HepG2 (cell line): Measurements from ENCODE around the gene ARMCX2. TPM values are rescaled to one million over a fixed set of nuclear protein-coding genes. Genes with fewer than 3 reads are reported as not detected.

Experiments
- ATAC-seq: fragments of 200-7000 bp; cut with Tn5 transposase; 3 replicates; pipeline ENCODE4 v1.9.1; 2020; ENCODE audit warnings: mild to moderate bottlenecking, moderate library complexity
- BruUV-seq: library from RNA; stranded (reverse); fragments of 400-500 nt; replicated peaks from 2 replicates; lab custom pipeline; 2021; lab: Mats Ljungman, UMichigan
- CTCF ChIA-PET: fragments of 300-600 bp; formaldehyde crosslinking; extraction: SDS; loops from one replicate; lab custom pipeline; 2021; ENCODE audit warnings: low total read pairs, inconsistent platforms, low intra/inter-chr PET ratio; lab: Yijun Ruan, JAX
- POLR2A ChIA-PET: fragments of 350-600 bp; sonication (Branson Sonifier 250); formaldehyde crosslinking; loops from one replicate; lab custom pipeline; 2020; ENCODE audit warnings: antibody characterized with exemption, inconsistent platforms; lab: Yijun Ruan, JAX
- DNase-seq: peaks from one replicate; pipeline ENCODE4 v3.0.0-alpha.2; 2015; ENCODE audit warnings: low spot score
- FAIRE-seq: peaks from 3 replicates; lab custom pipeline; 2011; peaks lifted over from hg19 to GRCh38; lab: Jason Lieb, UNC
- H2AFZ ChIP-seq: one replicate; pipeline ENCODE4 v1.6.1; 2011; ENCODE audit warnings: low read length, inconsistent platforms
- H3K27ac ChIP-seq: fragments of 300-600 bp; 3 replicates; pipeline ENCODE4 v1.8.0; 2011; ENCODE audit warnings: mixed run types, mild to moderate bottlenecking, mixed read lengths, low read length, inconsistent platforms; ENCODE audit not compliant: insufficient read depth; ENCODE audit errors: extremely low read length
- H3K27me3 ChIP-seq, 2 experiments: fragments of 200-600 bp in 1 of 2; 2 replicates in 1 of 2; 3 replicates in 1 of 2; pipeline versions ENCODE4 v1.6.0 to v1.8.0; 2011; ENCODE audit warnings: low read length in 2 of 2, mild to moderate bottlenecking in 2 of 2, moderate library complexity in 2 of 2, inconsistent platforms in 1 of 2; ENCODE audit not compliant: insufficient read depth in 2 of 2, control insufficient read depth in 1 of 2
- H3K36me3 ChIP-seq, 2 experiments: fragments of 200-600 bp in 1 of 2; replicated peaks in 1 of 2; 2 replicates in 1 of 2; 3 replicates in 1 of 2; pipeline versions ENCODE4 v1.5.1 to v1.8.0; 2011; ENCODE audit warnings: low read length in 2 of 2, inconsistent platforms in 1 of 2; ENCODE audit not compliant: insufficient read depth in 2 of 2, control insufficient read depth in 1 of 2
- H3K4me1 ChIP-seq: 2 replicates; pipeline ENCODE4 v1.5.1; 2012; ENCODE audit warnings: low read length, inconsistent platforms; ENCODE audit not compliant: insufficient read depth
- H3K4me2 ChIP-seq: 2 replicates; pipeline ENCODE4 v1.6.0; 2011; ENCODE audit warnings: low read depth, low read length, inconsistent platforms
- H3K4me3 ChIP-seq, 3 experiments: fragments of 200-600 bp in 1 of 3; sonication (generic), shearing (Covaris generic) in 1 of 3; replicated peaks in 1 of 3; 2 replicates each; pipeline ENCODE4 v1.5.1; 2011 to 2016; ENCODE audit warnings: low read length in 3 of 3, inconsistent platforms in 2 of 3, low read depth in 2 of 3, mild to moderate bottlenecking in 2 of 3, control low read depth in 1 of 3, mixed read lengths in 1 of 3; ENCODE audit not compliant: insufficient read depth in 1 of 3
- H3K79me2 ChIP-seq: one replicate; pipeline ENCODE4 v1.6.1; 2011; ENCODE audit warnings: low read length, inconsistent platforms; ENCODE audit not compliant: insufficient read depth
- H3K9ac ChIP-seq: 2 replicates; pipeline ENCODE4 v1.6.0; 2011; ENCODE audit warnings: mild to moderate bottlenecking, low read depth, low read length, inconsistent platforms; ENCODE audit not compliant: insufficient read depth
- H3K9me3 ChIP-seq: 2 replicates; pipeline ENCODE4 v1.5.1; 2012; ENCODE audit warnings: mild to moderate bottlenecking, low read length
- H4K20me1 ChIP-seq: 2 replicates; pipeline ENCODE4 v1.6.0; 2011; ENCODE audit warnings: inconsistent platforms, mild to moderate bottlenecking, low read length, moderate library complexity; ENCODE audit not compliant: insufficient read depth
- ATF7 ChIP-seq, 2 experiments: fragments of 450-650 bp in 1 of 2; sonication (generic) in 1 of 2; formaldehyde crosslinking in 1 of 2; IDR thresholded peaks; 2 replicates each; pipeline versions ENCODE4 v1.4.0 to v1.6.1; 2016 to 2020; ENCODE audit warnings: antibody characterized with exemption in 1 of 2, mild to moderate bottlenecking in 1 of 2, missing genetic modification reagents in 1 of 2
- ELF3 ChIP-seq: IDR thresholded peaks from 2 replicates; pipeline ENCODE4 v1.6.1; 2016; ENCODE audit warnings: missing genetic modification reagents, missing compliant biosample characterization
- HOXA7 ChIP-seq: sonication (generic); formaldehyde crosslinking; IDR thresholded peaks from 2 replicates; pipeline ENCODE4 v1.8.1; 2022; ENCODE audit warnings: mild to moderate bottlenecking, missing genetic modification reagents, moderate library complexity
- HOXD1 ChIP-seq: sonication (generic); formaldehyde crosslinking; IDR thresholded peaks from 2 replicates; pipeline ENCODE4 v1.5.0; 2020; ENCODE audit warnings: missing genetic modification reagents
- JUNB ChIP-seq: sonication (generic); formaldehyde crosslinking; IDR thresholded peaks from 2 replicates; pipeline ENCODE4 v1.8.0; 2022; ENCODE audit warnings: missing genetic modification reagents, mild to moderate bottlenecking, borderline replicate concordance
- MXD3 ChIP-seq: IDR thresholded peaks from 2 replicates; pipeline ENCODE4 v1.6.1; 2016; ENCODE audit warnings: mild to moderate bottlenecking, missing biosample characterization, missing genetic modification reagents
- RELA ChIP-seq: sonication (generic); formaldehyde crosslinking; IDR thresholded peaks from 2 replicates; pipeline ENCODE4 v1.4.0; 2020; ENCODE audit warnings: missing genetic modification reagents
- RFXANK ChIP-seq: IDR thresholded peaks from 2 replicates; pipeline ENCODE4 v1.6.1; 2016
- SIX4 ChIP-seq: sonication (generic); formaldehyde crosslinking; IDR thresholded peaks from 2 replicates; pipeline ENCODE4 v1.4.0; 2020; ENCODE audit warnings: missing genetic modification reagents
- SP4 ChIP-seq: sonication (generic); formaldehyde crosslinking; IDR thresholded peaks from 2 replicates; pipeline ENCODE4 v1.8.1; 2023; ENCODE audit warnings: mild to moderate bottlenecking, missing genetic modification reagents
- WIZ ChIP-seq: sonication (generic); formaldehyde crosslinking; IDR thresholded peaks from 2 replicates; pipeline ENCODE4 v1.5.1; 2020; ENCODE audit warnings: mild to moderate bottlenecking, missing genetic modification reagents
- ZNF253 ChIP-seq: sonication (generic); formaldehyde crosslinking; IDR thresholded peaks from 2 replicates; pipeline ENCODE4 v1.8.0; 2022; ENCODE audit warnings: mild to moderate bottlenecking, missing genetic modification reagents, borderline replicate concordance
- ZNF333 ChIP-seq: sonication (generic); formaldehyde crosslinking; IDR thresholded peaks from 2 replicates; pipeline ENCODE4 v1.4.0; 2020; ENCODE audit warnings: mild to moderate bottlenecking, missing genetic modification reagents, borderline replicate concordance
- ZNF446 ChIP-seq: sonication (generic); formaldehyde crosslinking; IDR thresholded peaks from 2 replicates; pipeline ENCODE4 v1.5.0; 2020; ENCODE audit warnings: mild to moderate bottlenecking, missing genetic modification reagents
- ZNF616 ChIP-seq: sonication (generic); formaldehyde crosslinking; IDR thresholded peaks from 2 replicates; pipeline ENCODE4 v1.5.0; 2020; ENCODE audit warnings: low read depth, mild to moderate bottlenecking, missing genetic modification reagents
- WGBS: methylation state at CpG from one replicate; pipeline ENCODE4 v1.1.6; 2017; ENCODE audit warnings: low lambda C conversion rate; 5-methylcytosine and 5-hydroxymethylcytosine counted together
- in situ Hi-C: cut with HindIII; loops from 2 replicates; pipeline ENCODE4 v1.10.0; 2017; ENCODE audit warnings: low pct_unique_long_range_greater_than_20kb; ENCODE audit not compliant: extremely low pct_ligation_motif_present
- intact Hi-C: fragments of 100-400 bp; cut with micrococcal nuclease; formaldehyde crosslinking; loops from one replicate; pipeline ENCODE4 v1.10.0; 2022; ENCODE audit not compliant: unreplicated experiment
- polyA plus RNA-seq, 8 experiments: library from polyadenylated mRNA; depleted of rRNA in 3 of 8; stranded (reverse) in 7 of 8; unstranded in 1 of 8; fragments of >200 nt; fragmentation: Illumina TruSeq in 4 of 8; extraction: Trizol in 4 of 8; gene quantifications; 2 replicates each; pipeline versions ENCODE4 v1.2.1 to v1.2.3, GENCODE V29; 2011 to 2016; ENCODE audit warnings: low read depth in 4 of 8, missing spikeins in 1 of 8, mixed read lengths in 1 of 8; ENCODE audit not compliant: insufficient read depth in 1 of 8
- total RNA-seq, 5 experiments: library from RNA; depleted of rRNA; stranded (reverse); fragments of >200 nt; fragmentation: Illumina TruSeq; extraction: Trizol; gene quantifications; 2 replicates each; pipeline ENCODE4 v1.2.3, GENCODE V29; 2016; ENCODE audit warnings: low read depth in 1 of 5
- TF ChIP-seq, protein P1 (sequence below): IDR thresholded peaks from 2 replicates; pipeline ENCODE4 v1.6.1; 2016; ENCODE audit warnings: control low read depth
- TF ChIP-seq, protein P2 (sequence below): sonication (generic); formaldehyde crosslinking; IDR thresholded peaks from 2 replicates; pipeline ENCODE4 v1.5.0; 2020; ENCODE audit warnings: mild to moderate bottlenecking, missing genetic modification reagents

ARMCX2 gene
- total and polyA plus RNA-seq, 2 of the 13 experiments (the other 11 are each of a cell fraction or from before 2014, with no cell fraction given): not detected

GRCh38 chrX:101691835-101692234 lies 32.2 kb upstream of the ARMCX2 start:
- ATAC-seq (no peak), DNase-seq (no peak)
- CTCF ChIA-PET: no interaction called here
- Histone ChIP-seq H3K9ac (no peak overlapping the region), H3K79me2 (no peaks in the 10 kb centered on the region), H4K20me1 (no peaks in the 10 kb centered on the region), H3K4me2 (no peak overlapping the region), H3K4me1 (no peaks in the 10 kb centered on the region), H3K27me3 (no peaks in the 10 kb centered on the region), H3K9me3 (no peaks in the 10 kb centered on the region), H3K4me3 (no peak overlapping the region)
- TF ChIP-seq ATF7 (IDR thresholded peaks at IDR 0.05) (0 out of 2 replicates have a peak, but pooled peaks have one; percentile 16), ATF7 (CRISPR knock-in tag; IDR thresholded peaks at IDR 0.05) (no peak)
- TF ChIP-seq, protein P1, sequence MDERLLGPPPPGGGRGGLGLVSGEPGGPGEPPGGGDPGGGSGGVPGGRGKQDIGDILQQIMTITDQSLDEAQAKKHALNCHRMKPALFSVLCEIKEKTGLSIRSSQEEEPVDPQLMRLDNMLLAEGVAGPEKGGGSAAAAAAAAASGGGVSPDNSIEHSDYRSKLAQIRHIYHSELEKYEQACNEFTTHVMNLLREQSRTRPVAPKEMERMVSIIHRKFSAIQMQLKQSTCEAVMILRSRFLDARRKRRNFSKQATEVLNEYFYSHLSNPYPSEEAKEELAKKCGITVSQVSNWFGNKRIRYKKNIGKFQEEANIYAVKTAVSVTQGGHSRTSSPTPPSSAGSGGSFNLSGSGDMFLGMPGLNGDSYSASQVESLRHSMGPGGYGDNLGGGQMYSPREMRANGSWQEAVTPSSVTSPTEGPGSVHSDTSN (CRISPR knock-in tag): no peak
- TF ChIP-seq, all 625 proteins: peak for 1
- Histone ChIP-seq H2AFZ (no peak overlapping the region), H3K27ac (no peak overlapping the region), H3K36me3 (no peaks in the 10 kb centered on the region)
- intact Hi-C loops (no loop called here), in situ Hi-C loops (no loop called here)
- 13% methylated on average over 1 of the region's 1 CpG for WGBS
- POLR2A ChIA-PET: no interaction called here
- no TSS peak for BruUV-seq
- no peak for FAIRE-seq

GRCh38 chrX:101686574-101686973 lies 26.9 kb upstream of the ARMCX2 start:
- Histone ChIP-seq H3K9ac (no peak overlapping the region), H3K79me2 (no peaks in the 10 kb centered on the region), H3K9me3 (no peaks in the 10 kb centered on the region), H3K27ac (no peak overlapping the region), H3K4me1 (no peaks in the 10 kb centered on the region)
- DNase-seq: no peak
- in situ Hi-C loops: no loop called here
- TF ChIP-seq HOXD1 (CRISPR knock-in tag) (no peak), HOXA7 (CRISPR knock-in tag) (no peak), MXD3 (CRISPR knock-in tag) (no peak), WIZ (CRISPR knock-in tag) (no peak), SIX4 (CRISPR knock-in tag) (no peak), ELF3 (CRISPR knock-in tag) (no peak), ZNF333 (no peak), JUNB (CRISPR knock-in tag) (no peak), RELA (CRISPR knock-in tag) (no peak), ZNF253 (no peak), RFXANK (CRISPR knock-in tag) (no peak), ZNF616 (CRISPR knock-in tag) (no peak), ZNF446 (CRISPR knock-in tag) (no peak), SP4 (CRISPR knock-in tag) (no peak)
- TF ChIP-seq, protein P2, sequence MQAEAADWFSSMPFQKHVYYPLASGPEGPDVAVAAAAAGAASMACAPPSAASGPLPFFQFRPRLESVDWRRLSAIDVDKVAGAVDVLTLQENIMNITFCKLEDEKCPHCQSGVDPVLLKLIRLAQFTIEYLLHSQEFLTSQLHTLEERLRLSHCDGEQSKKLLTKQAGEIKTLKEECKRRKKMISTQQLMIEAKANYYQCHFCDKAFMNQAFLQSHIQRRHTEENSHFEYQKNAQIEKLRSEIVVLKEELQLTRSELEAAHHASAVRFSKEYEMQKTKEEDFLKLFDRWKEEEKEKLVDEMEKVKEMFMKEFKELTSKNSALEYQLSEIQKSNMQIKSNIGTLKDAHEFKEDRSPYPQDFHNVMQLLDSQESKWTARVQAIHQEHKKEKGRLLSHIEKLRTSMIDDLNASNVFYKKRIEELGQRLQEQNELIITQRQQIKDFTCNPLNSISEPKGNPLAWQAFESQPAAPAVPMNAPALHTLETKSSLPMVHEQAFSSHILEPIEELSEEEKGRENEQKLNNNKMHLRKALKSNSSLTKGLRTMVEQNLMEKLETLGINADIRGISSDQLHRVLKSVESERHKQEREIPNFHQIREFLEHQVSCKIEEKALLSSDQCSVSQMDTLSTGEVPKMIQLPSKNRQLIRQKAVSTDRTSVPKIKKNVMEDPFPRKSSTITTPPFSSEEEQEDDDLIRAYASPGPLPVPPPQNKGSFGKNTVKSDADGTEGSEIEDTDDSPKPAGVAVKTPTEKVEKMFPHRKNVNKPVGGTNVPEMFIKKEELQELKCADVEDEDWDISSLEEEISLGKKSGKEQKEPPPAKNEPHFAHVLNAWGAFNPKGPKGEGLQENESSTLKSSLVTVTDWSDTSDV: no peak
- TF ChIP-seq, all 625 proteins: peak for 0
- ChIA-PET CTCF (no interaction called here), POLR2A (no interaction called here)
- Histone ChIP-seq H4K20me1 (no peaks in the 10 kb centered on the region), H3K4me3 (no peak overlapping the region), H3K4me2 (no peak overlapping the region), H3K36me3 (no peaks in the 10 kb centered on the region), H2AFZ (no peak overlapping the region), H3K27me3 (no peaks in the 10 kb centered on the region)
- intact Hi-C loops: no loop called here
- no peak for ATAC-seq
- 0% methylated on average over 2 of the region's 2 CpGs for WGBS
- no TSS peak for BruUV-seq
- FAIRE-seq: no peak
